GM19239 (cell line): ENCODE data around the gene ARHGAP8.

ENCODE experiments used
- DNase-seq: peaks from one replicate; pipeline ENCODE4 v3.0.0; 2011; ENCODE audit warnings: low spot score; ENCODE audit not compliant: insufficient read length
- FAIRE-seq: peaks from 2 replicates; lab custom pipeline; 2011; peaks lifted over from hg19 to GRCh38; lab: Jason Lieb, UNC

Gene ARHGAP8

DNA sequence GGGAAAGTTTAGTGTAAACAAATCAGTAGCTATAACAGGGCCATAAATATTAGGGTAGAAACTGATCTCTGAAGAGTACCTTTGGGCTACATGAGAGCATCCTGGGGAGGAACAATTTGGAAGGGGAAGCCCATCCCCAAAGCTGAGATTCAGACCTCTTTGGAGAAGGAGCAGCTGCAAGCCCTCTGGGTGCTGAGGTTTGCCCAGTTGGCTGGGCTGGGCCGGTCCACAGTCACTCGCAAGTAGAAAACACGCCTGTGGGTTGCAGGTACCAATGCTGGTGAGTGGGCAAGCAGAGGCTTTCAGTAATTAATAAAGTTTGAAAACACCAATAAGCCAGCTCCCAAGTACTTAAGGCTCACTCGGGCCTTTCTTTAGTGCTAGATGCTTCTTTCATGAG is 124.5 kb downstream of the ARHGAP8 start:
- DNase-seq: no peak
- FAIRE-seq: no peak

DNA sequence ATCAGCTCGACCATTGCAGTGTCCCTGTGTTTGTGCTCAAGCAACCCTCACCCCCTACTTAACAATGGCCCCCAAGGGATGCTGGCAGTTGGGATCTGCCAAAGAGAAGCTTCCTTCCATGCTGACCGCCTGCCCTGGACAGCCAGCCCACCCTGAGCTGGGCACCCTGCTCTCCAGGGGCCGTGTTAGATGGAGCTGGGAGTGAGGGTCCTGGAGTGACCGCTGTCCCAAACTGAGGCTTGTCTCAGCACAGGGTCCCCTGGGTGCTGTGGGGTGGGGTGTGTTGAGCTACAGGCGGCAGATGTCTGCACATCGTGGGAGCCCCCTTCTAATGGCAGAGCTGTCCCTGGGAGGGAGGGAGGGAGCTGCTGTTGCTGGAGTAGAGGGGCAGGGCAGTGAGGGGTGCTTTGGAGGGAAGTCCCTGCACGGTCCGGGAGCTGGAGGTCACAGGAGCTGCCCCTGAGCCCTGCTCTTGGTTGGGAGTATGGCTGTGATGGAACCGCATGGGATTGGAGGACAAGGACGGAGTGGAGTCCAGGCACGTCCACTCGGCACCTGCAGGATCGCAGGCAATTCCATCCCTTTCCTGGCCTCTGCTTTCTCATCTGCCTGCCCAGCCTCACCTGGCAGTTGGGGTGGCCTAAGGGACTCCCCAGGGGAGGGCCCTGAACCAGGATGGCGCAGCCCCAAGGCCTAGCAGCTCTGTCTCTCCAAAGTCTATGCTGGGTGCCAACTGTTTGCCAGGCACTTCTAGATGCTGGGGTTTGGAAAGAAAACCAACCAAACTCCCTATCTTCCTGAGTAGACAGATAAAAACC is 126.3 kb downstream of the ARHGAP8 start:
- FAIRE-seq (no peak), DNase-seq (no peak)

DNA sequence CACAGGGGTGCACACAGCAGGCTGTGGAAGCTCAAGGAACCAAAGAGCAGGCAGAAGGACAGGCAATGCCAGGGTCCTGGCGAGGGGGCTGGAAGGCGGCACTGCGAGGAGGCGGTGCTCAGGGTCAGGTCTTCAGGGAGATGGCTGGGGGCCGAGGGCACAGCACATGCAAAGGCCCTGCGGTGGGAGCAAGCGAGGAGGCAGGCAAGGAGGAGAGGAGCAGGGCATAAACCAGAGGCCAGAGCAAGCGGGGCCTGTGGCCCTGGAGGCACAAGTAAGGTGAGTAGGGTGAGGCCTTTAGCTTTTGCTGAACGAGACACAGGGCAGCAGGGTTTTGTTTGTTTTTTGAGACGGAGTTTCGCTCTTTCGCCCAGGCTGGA is 126.9 kb downstream of the ARHGAP8 start:
- FAIRE-seq (no peak), DNase-seq (no peak)

DNA sequence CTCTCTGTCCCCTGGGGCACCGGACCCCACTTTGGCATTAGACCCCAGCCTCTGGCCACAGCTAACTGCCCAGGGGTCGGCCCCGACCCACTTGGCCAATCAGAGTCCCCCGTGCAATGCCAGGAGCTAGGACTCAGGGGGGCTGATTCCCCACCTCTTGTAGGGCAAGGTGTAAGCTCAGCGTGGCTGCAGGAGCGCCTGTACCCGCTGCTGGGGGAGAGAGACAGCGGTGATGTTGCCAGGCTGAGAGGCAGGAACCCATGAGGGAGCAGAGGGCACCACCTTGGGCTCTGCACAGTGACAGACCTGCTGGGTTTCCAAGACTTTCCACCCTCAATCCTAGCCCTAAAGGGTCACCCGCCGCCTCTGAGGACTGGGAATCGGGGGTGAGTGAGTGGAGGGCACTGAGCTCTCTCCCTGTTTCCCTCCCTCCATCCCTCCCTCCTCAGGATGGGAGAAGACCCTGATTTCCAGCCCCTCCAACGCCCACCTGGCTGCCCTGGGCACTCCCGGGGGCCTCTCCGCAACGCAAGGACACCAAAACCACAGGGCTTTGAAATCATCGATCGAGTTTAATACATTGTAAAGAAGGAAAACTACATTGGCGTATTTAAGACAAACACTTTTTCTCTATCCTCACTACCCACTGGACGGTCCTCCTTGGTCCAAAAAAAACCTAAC is 128.4 kb downstream of the ARHGAP8 start:
- FAIRE-seq (no peak), DNase-seq (no peak)

DNA sequence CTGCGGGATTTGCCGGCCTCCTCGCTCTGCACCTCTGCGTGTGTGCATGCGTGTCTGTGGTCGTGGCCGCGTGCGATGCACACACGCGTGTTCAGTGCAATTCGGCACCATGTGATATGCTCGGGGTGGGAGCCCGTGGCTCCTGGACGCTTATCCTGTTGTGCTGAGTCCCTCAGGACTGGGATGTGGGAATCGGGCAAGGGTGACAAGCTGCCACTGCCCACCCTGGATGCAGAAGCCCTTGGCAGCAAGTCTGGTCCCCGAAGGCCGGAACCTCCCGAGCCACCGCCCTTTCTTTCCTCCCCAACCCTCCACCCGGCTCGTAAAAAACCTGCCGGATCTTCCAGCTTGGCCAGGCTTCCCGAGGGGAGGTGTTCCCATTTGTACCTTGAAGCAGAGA is 129.2 kb downstream of the ARHGAP8 start:
- FAIRE-seq: no peak
- no peak for DNase-seq

DNA sequence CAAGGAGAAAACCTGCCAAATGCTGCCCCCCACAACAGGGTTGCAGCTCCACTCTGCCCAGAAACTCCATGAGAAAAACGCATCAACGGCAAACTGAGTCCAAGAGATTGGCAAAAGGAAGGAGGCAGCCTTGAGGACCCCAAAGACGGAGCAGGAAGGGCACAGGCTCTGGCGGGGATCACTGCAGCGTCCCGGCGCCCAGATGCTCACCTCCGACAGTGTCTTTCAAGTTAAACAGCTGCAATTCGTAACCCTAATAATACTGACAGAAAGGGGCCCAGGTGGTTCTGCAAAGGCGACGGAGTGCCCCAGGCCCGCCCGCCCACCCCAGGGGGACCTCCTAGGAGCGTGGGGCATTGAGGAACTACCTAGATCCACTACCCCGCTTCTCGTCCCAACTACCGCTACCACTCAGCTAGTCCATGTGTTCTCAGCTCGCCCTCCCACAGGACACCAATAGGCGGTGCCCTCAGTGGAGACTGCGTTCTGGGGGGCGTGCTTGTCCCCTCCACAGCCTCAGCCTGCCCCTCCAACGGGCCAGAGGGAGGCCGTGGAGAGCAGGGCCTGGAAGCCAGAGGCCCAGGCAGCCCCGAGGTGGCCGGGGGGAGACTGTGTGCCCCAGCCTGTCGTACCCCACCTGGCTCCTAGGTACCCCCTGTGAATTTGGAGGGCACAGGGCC is 130.0 kb downstream of the ARHGAP8 start:
- FAIRE-seq (no peak), DNase-seq (no peak)

DNA sequence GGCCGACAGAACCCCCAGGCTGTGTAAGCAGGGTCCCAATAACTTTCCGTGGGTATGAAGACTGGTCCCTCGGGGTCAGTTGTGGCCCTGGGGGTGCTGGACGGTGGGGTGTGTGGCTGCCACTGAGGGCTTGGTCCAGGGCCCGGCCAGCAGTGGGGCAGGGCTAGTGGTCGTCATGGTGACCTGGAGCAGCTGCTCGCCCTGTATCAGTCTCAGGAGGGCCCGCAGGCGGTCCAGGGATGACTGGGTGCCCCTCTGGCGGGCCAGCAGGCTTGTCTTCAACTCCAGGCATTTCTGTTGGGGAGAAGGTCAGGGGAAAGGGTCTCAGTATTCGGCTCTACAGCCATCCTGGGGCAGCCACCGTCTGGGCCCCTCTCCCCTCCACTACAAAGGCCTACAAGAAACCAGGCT is 130.6 kb downstream of the ARHGAP8 start:
- no peak for FAIRE-seq

DNA sequence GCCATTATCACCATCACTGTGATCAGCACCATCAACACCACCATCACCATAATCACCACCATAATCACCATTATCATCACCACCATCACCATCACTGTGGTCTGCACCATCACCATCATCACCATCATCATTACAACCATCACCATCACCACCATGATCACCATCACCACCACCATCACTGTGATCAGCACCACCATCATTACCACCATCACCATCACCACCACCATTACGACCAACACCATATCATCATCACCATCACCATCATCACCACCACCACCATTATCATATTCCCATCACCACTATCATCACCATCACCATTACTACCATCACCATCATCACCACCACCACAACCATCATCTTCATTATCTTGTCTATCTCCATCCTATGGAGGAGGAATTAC is 132.2 kb downstream of the ARHGAP8 start:
- FAIRE-seq: no peak
- no peak for DNase-seq

More for the DNA sequence above, 130.6 kb downstream of the ARHGAP8 start:
- DNase-seq: no peak

DNA sequence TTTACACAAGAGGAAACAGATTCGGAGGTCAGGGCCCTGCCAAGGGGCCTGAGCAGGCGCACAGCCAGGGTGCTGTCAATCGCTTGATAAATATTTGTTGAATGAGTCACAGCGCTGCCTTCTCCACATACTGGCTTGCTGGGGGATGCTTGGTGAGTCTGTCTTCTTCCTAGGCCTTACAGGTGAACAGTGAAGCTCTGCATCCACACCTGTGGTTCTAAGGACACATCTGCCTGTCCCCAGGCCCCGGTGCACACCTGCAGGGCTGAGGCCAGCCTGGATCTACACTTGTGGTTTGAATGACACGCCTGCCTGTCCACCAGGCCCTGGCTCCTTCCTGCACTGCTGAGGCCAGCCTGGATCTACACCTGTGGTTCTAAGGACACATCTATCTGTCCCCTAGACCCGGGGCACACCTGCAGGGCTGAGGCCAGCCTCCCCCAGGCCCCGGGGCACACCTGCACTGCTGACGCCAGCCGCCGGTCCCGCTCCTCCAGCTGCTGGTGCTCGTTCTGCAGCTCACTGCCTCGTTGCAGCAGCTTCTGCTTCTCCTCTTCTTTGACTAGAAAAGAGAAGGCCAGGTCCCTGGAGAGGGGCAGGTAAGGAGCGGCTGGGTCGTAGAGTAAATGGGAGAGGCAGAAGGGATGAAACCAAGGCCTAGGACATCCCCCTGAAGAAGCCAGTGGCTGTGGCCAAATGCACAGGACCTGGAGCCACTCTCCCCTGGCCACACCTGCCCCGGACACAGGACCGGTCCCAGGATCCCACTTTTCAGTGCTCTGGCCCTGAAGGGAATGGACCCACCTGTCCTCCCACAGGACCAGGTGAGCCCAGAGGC is 132.8 kb downstream of the ARHGAP8 start:
- no peak for DNase-seq
- no peak for FAIRE-seq

DNA sequence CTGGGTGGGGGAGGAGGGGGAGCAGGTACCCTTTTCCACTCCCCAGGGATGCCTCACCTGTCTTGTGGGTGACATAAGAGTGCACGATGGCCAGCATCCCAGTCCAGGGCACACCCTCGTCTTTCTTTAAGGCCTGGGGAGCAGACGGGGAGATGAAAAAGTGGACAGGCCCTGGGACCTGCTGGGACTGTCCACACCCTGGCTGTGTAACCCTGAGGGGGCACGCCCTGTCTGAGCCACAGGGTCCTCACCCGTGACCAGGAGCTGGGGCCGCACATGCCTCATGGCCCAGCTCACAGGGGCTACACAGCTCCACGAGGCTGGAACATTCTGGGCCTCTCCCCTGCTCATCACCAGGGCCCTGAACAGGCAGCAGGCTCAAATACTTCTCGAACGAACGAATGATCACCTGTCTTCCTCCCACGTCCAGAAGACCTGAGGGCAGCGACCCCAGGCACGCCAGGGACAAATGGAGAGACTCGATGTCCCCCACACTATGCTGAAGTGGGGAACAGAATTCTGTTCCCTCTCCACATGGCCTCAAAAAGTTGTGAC is 133.5 kb downstream of the ARHGAP8 start:
- DNase-seq (no peak), FAIRE-seq (no peak)

DNA sequence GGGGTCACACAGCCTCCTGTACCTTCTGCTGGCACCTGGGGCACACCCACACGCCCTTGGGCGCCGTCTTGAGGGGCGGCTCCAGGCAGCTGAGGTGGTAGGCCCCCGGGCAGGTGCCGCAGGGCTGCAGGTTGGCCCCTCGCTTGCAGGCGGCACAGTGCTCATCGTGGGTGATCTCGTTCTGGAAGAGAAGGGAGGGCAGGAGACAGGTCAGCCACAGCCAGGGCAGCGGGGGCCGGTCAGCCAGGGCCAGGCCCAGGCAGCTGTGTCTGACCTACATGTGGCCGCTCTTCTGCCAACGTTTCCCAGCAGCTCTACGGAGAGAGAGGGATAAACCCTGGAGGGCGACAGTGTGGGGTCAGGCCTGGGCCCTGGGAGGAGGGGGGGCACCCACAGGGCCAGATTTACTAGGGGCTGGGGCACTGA is 135.6 kb downstream of the ARHGAP8 start:
- FAIRE-seq (no peak), DNase-seq (no peak)

DNA sequence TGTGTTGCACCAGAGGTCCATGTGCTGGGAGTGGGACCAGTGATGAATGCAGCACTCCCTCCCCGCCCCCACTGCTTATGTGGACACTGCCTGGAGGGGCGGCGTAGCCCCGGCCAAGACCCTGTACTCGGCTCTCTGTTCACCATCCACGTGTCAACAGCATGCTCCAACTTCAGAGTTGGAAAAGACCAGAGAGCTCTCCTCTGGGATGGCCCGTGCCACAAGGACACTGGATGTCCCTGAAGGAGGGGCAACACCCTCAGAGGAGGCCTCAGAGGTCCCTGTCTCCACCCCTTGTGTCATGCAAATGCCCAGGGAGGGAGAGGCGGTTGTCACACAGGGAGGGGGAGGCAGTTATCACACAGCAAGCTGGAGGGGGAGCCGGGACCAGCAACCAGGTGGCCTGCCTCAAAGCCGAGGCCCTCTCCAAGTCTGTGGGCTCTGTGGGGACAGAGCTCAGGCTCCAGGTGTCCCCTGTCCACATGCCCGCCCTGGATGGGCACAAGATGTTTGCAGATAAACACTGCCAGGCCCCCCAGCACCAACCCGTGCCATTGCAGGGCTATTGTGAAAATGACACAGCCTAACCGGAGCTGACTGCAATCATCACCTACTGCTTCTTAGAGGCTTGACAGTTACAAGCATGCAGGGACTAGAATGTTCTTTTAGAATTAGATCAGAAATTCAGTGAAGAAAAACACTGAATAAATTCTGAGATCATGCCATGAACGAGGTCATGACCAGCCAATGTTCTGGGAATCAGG is 136.3 kb downstream of the ARHGAP8 start:
- DNase-seq: no peak
- no peak for FAIRE-seq

DNA sequence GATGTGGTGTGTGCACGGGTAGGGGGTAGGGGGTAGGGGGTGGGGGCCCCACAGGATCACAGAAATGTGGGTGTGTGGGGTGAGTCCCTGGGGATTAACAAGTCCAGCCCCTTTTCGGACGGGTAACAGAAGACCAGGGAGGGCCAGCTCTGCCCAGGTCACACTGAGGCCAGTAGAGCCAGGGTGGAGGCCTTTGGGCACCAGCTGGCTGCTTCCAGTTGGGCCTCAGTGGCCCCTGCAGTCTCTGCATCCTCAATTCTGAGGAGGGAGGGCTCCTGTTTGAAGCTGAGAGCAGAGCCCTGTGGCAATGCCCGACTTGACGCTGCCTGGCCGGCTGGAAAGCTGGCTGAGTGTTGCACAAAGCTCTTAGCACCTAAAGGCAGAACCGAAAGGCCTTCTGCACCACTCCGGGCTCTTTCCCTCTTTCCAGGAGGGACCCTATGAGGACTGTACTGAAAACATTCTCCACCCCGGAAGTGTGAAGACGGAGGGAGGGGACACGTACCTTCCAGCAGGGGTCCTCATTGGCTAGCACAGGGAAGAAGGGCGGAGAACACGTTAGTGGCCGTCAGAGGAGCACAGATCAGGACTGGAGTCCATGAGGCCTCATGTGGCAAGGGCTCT is 137.0 kb downstream of the ARHGAP8 start:
- no peak for FAIRE-seq
- DNase-seq: no peak

DNA sequence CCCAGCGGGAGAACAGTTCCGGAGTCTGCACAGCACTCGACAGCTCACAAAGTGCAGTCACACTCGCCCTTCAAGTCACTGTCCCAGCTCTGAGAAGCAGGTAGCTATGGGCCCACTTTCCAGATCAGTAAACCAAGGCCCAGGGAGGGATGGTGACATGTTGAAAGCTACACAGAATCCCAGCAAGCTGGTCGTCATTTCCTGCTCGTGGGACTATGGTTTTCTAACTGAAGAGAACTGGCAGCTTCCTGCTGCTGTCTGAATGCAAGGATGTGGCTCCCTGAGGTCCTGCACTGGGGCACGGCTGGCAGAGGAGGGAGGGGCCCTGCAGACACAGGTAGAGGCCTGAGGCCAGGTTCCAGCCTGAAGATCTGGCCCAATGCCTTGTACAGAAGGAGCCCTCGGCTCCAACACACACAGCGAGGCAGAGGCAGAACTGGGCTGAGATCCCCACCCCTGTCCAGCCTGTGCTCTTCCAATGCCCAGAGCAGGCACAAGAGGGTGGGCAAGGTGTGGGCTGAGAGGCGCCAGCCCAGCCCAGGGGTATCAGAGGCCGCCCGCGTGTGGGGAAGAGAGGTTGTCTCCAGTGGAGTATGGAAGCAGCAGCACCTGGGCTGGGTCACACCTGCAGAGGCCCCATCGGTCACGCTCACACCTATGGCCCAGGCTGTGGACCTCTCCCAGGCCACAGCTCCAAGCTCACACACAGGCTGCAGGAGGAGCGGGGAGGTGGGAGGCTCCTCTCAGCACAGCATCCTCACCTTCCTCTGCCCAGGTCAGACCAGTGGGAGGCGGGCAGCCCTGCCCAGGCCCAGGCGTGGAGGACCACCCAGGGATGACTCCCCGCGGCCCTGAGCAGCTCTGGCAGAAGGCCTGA is 138.3 kb downstream of the ARHGAP8 start:
- FAIRE-seq: no peak

DNA sequence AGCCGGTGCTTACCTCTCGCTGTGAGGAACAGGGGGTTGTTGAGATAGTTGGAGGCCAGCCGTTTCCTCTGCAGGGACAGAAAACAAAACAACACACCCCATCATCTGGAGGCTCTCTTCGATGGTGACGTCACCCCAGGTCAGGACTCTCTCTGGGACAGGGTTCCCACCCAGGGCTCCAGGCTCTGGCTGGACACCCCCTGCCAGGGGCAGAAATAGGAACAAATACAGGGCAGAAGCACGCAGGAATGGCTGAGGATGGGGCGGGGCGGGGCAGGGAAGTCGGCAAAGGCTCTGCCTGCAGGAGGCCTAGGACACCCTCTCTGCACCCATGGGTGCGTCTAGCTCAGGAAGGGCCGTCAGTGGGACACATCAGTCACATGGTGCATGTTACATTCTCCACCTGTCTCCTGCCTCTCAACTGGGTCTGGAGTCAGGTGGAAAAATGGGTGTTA is 138.9 kb downstream of the ARHGAP8 start:
- DNase-seq (no peak), FAIRE-seq (no peak)

More for the DNA sequence above, 138.3 kb downstream of the ARHGAP8 start:
- DNase-seq: no peak

DNA sequence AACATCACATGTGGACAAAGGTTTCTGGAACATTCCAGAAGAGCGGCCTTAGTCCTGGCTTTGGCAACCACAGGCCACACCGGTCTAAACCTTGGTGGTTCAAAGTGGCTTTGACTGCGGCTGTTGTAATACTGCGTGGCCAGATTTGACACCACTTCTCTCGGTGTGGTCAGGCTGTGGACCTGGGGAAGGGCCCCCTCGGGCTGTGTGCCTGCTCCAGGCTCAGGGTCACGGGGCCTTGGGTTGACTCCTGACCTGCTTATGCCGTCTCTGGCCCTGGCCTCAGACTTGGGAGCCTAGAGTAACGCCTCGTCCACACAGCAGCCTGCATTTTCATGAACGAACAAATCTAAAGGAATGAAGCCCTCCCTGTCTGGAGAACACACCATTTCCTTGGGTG is 139.4 kb downstream of the ARHGAP8 start:
- DNase-seq (no peak), FAIRE-seq (no peak)

DNA sequence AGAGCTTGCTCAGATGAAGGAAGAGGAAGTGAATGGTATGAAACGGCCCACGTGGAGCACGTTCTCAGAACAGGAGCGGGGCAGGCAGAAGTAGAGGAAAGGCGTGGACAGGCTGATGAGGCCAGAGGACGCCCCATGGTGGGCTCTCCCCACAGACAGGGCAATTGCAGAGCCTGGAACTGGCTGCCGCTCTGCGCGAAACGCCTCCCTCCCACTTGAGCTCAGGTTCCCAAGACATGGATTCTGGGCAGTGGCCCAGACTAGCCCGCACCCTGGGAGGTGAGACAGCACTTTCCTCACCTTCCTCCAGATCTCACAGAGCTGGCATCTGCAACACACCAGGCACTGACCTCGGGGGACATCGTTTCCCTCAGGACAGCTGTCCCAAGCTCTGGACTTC is 139.9 kb downstream of the ARHGAP8 start:
- DNase-seq (no peak), FAIRE-seq (no peak)
